Vagina (tissue), 2 donors: ENCODE measurements around the gene COL6A1. TPM values are rescaled to one million over a fixed set of nuclear protein-coding genes. Genes with fewer than 3 reads are reported as not detected.

Experiments
- DNase-seq, 2 donors: peaks; one replicate each; pipeline ENCODE4 v3.0.0-alpha.2; 2017; ENCODE audit errors: extremely low spot score in 2 of 2
- H3K27ac ChIP-seq: fragments of 200-600 bp; sonication (generic); one replicate; pipeline ENCODE4 v1.5.1; 2019
- H3K27me3 ChIP-seq: fragments of 200-600 bp; sonication (generic); one replicate; pipeline ENCODE4 v1.5.1; 2019
- H3K36me3 ChIP-seq, 2 donors: fragments of 200-600 bp; sonication (generic); one replicate each; pipeline ENCODE4 v1.5.1; 2017 to 2019
- H3K4me1 ChIP-seq: fragments of 200-600 bp; sonication (generic); one replicate; pipeline ENCODE4 v1.5.1; 2019
- H3K4me3 ChIP-seq, 2 donors: fragments of 200-600 bp; sonication (generic); 1 replicate in 1 of 2; 2 replicates in 1 of 2; pipeline ENCODE4 v1.5.1; 2016 to 2019
- H3K9me3 ChIP-seq: fragments of 200-600 bp; sonication (generic); one replicate; pipeline ENCODE4 v1.5.1; 2019
- POLR2A ChIP-seq, 2 donors: fragments of 450-650 bp; IDR thresholded peaks; one replicate each; pipeline ENCODE4 v1.6.1; 2017; ENCODE audit warnings: antibody characterized with exemption in 2 of 2, mild to moderate bottlenecking in 2 of 2, moderate library complexity in 2 of 2
- POLR2AphosphoS5 ChIP-seq, 2 donors: sonication (generic); formaldehyde crosslinking; IDR thresholded peaks; one replicate each; pipeline ENCODE4 v1.9.0; 2017; ENCODE audit warnings: antibody characterized with exemption in 2 of 2, mild to moderate bottlenecking in 2 of 2, low read depth in 1 of 2; ENCODE audit not compliant: insufficient read depth in 1 of 2
- intact Hi-C: fragments of 100-400 bp; cut with DNase I; formaldehyde crosslinking; loops from one replicate; pipeline ENCODE4 v1.15.1; 2023
- total RNA-seq: library from RNA; depleted of rRNA; stranded (reverse); fragments of >200 nt; gene quantifications from one replicate; pipeline ENCODE4 v1.2.3, GENCODE V29; 2016
- TF ChIP-seq, protein P1 (sequence below), 3 experiments: fragments of 450-650 bp in 2 of 3; fragments of 200-600 bp in 1 of 3; sonication (generic) in 1 of 3; IDR thresholded peaks; one replicate each; pipeline ENCODE4 v1.5.1; 2017 to 2019; ENCODE audit warnings: antibody characterized with exemption in 3 of 3, mild to moderate bottlenecking in 2 of 3, moderate library complexity in 2 of 3

Gene COL6A1
- total RNA-seq, 1 donor from 2014 or later, result 520 TPM

DNA sequence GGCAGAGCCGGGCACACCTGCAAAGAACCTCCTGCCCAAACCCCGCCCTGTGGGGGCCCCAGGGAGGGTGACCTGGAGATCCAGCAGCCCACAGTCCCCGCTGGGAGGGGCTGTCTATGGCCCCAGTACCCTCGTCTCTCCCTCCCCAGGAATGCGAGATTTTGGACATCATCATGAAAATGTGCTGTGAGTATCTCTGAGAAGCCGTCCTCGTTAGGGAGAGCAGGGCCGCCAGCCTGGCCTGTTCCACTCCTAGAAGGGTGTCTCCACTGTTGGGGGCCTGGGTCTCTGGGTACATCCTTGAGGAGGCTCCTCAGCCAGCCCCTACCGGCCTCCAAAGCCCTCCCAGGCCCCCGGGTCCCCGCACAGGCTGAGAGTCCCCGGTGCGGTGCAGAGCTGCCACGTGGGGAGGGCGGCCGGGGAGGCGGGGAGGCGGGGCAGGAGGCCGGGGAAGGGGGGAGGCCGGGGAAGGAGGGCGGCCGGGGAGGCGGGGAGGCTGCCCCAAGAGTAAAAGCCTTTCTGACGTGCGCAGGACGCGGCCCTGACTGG, 18.7 kb downstream of the COL6A1 start:
- H3K27me3 ChIP-seq, result no peaks in the 10 kb centered on the region
- no peaks in the 10 kb centered on the region for H3K4me1 ChIP-seq
- intact Hi-C loops, result no loop called here
- DNase-seq, result no peak
- peaks cover 6 to 58% of the 10 kb centered on the region in 2 donors for H3K36me3 ChIP-seq
- TF ChIP-seq POLR2A (IDR thresholded peaks at IDR 0.05) (no peak), POLR2AphosphoS5 (IDR thresholded peaks at IDR 0.05; ENCODE audit: insufficient read depth in 1 of 2, low read depth in 1 of 2) (no peak)
- TF ChIP-seq, protein P1, sequence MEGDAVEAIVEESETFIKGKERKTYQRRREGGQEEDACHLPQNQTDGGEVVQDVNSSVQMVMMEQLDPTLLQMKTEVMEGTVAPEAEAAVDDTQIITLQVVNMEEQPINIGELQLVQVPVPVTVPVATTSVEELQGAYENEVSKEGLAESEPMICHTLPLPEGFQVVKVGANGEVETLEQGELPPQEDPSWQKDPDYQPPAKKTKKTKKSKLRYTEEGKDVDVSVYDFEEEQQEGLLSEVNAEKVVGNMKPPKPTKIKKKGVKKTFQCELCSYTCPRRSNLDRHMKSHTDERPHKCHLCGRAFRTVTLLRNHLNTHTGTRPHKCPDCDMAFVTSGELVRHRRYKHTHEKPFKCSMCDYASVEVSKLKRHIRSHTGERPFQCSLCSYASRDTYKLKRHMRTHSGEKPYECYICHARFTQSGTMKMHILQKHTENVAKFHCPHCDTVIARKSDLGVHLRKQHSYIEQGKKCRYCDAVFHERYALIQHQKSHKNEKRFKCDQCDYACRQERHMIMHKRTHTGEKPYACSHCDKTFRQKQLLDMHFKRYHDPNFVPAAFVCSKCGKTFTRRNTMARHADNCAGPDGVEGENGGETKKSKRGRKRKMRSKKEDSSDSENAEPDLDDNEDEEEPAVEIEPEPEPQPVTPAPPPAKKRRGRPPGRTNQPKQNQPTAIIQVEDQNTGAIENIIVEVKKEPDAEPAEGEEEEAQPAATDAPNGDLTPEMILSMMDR (IDR thresholded peaks at IDR 0.05), result no peak
- no peak overlapping the region for H3K27ac ChIP-seq
- H3K9me3 ChIP-seq, result no peaks in the 10 kb centered on the region
- H3K4me3 ChIP-seq, result no peak overlapping the region

- TF ChIP-seq, protein P1 (IDR thresholded peaks at IDR 0.05), result no peak
- peak in 1 of 2 donors; percentile 47 for TF ChIP-seq POLR2AphosphoS5 (IDR thresholded peaks at IDR 0.05; ENCODE audit: insufficient read depth in 1 of 2, low read depth in 1 of 2)
- no peak for TF ChIP-seq POLR2A (IDR thresholded peaks at IDR 0.05)
- Histone ChIP-seq H3K27ac (no peak overlapping the region), H3K4me1 (no peaks in the 10 kb centered on the region), H3K4me3 (no peak overlapping the region), H3K9me3 (no peaks in the 10 kb centered on the region), H3K27me3 (no peaks in the 10 kb centered on the region), H3K36me3 (peaks cover 6 to 58% of the 10 kb centered on the region in 2 donors)
- DNase-seq, result no peak
- intact Hi-C loops, result no loop called here
Measured at GRCh38 chr21:46000731-46001641, 19.4 kb downstream of the COL6A1 start.

DNA sequence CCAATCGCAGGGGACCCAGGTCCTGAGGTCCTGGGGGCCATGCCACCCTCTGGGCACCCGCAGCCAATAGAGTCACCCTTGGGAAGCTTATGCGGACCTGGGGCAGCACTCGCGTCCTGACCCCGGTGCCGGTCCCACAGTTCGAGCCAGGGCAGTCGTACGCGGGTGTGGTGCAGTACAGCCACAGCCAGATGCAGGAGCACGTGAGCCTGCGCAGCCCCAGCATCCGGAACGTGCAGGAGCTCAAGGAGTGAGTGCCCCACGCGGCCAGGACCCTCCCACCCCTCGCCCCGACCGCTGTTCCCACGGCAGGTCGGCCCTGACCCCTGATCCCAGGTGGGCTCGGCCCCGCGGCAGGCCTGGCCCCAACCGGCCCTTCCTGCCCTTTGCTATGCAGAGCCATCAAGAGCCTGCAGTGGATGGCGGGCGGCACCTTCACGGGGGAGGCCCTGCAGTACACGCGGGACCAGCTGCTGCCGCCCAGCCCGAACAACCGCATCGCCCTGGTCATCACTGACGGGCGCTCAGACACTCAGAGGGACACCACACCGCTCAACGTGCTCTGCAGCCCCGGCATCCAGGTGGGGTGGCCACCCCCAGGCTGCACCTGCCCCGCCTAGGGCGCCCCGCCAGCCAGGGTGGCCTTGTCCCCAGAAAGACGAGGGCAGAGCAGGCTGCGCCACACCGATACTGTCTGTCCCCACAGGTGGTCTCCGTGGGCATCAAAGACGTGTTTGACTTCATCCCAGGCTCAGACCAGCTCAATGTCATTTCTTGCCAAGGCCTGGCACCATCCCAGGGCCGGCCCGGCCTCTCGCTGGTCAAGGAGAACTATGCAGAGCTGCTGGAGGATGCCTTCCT, 20.5 kb downstream of the COL6A1 start:
- Histone ChIP-seq H3K27me3 (no peaks in the 10 kb centered on the region), H3K4me1 (no peaks in the 10 kb centered on the region), H3K4me3 (no peak overlapping the region), H3K9me3 (no peaks in the 10 kb centered on the region), H3K27ac (no peak overlapping the region), H3K36me3 (peaks cover 6 to 51% of the 10 kb centered on the region in 2 donors)
- DNase-seq, result peak; percentile 83 to 94
- TF ChIP-seq POLR2AphosphoS5 (IDR thresholded peaks at IDR 0.05; ENCODE audit: insufficient read depth in 1 of 2, low read depth in 1 of 2), result peak in 1 of 2 donors; percentile 8
- no peak for TF ChIP-seq POLR2A (IDR thresholded peaks at IDR 0.05)
- intact Hi-C loops, result no loop called here

- no peaks in the 10 kb centered on the region for H3K9me3 ChIP-seq
- H3K4me1 ChIP-seq, result no peaks in the 10 kb centered on the region
- DNase-seq, result peak; percentile 80 to 93
- peaks cover 6 to 43% of the 10 kb centered on the region in 2 donors for H3K36me3 ChIP-seq
- H3K4me3 ChIP-seq, result no peak overlapping the region
- no peak overlapping the region for H3K27ac ChIP-seq
- intact Hi-C loops, result no loop called here
- TF ChIP-seq POLR2A (IDR thresholded peaks at IDR 0.05) (no peak), POLR2AphosphoS5 (IDR thresholded peaks at IDR 0.05; ENCODE audit: insufficient read depth in 1 of 2, low read depth in 1 of 2) (peak in 1 of 2 donors; percentile 46)
- TF ChIP-seq, protein P1 (IDR thresholded peaks at IDR 0.05), result no peak
- H3K27me3 ChIP-seq, result no peaks in the 10 kb centered on the region
Measured at GRCh38 chr21:46002841-46003574, 21.4 kb downstream of the COL6A1 start.
